HG02884 (cell line): ENCODE data around the gene RAPGEF3.

Source experiments
- ATAC-seq: cut with Tn5 transposase; IDR thresholded peaks from one replicate; pipeline ENCODE4 v1.9.1; 2021; ENCODE audit warnings: mild to moderate bottlenecking, moderate library complexity; ENCODE audit not compliant: unreplicated experiment

The RAPGEF3 gene

DNA sequence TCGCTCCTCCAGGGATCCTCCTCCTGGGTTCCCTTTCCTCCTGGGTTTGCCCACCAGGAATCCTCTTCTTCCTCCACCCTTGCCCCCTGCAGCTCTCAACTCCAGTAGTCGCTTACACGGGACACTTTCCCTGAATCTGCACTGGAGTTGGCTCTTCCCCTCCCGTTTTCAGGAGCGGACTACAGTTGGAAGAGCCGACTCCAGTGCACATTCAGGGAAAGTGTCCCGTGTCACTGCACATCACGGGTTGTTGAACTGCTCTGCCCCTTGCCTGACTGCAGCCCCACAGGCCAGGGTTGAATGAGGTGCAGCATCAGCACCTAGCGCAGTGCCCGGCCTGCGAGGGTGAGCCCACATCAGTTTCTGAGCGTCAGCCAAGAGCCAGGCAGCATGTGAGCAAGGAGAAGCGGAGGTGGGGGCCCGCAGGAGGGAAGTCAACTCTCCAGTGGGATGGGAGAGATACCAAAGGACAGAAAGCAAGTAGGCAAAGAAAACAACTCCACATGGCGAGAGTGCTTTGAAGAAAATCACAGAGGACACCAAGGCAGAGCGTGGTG is 13.1 kb downstream of the RAPGEF3 start:
- no peak for ATAC-seq

DNA sequence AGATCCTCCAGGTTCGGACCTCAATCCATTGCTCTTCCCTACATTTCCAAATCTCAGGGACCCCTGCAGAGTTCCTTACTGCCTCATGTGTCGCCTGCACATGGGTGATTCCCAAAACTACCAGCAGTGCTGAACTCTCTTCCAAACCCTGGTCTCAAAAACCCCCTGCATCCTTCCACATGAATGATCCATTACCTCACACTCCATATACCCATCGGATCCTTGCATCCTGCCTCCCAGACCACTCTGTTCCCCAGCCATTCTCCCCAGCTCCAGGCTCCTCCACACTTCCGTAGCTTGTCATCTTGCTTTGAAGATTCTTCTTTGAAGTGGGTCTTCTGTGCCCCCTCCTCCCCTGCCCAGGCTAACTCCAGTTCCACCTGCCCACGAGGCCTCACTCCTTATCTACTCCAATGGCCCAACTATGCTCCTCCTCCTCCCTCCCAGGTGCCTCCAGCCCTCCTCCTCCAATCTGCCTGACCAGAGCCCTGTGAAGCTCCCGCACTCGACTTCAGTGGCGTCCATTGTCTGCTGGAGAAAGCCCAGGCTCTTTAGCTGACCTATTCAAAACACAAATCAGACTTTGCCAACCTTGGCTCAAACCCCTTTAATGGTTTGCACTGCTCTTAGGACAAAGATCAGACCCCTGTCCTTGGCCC is 13.8 kb downstream of the RAPGEF3 start:
- ATAC-seq: no peak

DNA sequence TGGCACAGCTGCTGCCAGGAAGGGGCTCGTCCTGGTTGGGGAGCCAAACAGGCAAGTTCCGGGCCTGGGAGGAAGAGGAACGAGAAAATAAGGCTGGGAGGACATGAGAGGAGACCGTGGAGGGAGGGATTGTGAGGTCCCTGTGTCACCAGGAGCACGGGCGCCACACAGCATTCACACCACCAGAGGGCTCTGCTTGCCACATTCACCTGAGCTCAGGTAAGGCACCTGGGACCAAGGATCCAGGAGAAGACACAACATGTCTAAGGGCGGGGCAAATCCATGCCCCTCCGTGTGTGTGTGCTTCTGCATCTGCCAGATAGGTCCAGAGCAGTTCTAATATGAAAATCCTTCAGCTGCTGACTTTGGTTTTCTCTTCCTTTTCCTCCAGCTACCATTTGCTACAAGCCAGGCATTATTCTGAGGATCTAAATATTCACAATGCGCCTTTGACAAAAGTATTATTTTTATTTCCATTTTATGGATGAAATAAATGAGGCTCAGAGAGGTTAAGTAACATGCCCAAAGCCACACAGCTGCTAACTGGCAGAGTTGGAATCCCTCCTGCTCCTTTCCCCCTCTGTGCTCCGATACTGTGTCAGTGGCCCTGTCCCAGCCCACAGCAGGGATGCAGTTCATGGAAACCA is 14.6 kb downstream of the RAPGEF3 start:
- ATAC-seq: no peak

DNA sequence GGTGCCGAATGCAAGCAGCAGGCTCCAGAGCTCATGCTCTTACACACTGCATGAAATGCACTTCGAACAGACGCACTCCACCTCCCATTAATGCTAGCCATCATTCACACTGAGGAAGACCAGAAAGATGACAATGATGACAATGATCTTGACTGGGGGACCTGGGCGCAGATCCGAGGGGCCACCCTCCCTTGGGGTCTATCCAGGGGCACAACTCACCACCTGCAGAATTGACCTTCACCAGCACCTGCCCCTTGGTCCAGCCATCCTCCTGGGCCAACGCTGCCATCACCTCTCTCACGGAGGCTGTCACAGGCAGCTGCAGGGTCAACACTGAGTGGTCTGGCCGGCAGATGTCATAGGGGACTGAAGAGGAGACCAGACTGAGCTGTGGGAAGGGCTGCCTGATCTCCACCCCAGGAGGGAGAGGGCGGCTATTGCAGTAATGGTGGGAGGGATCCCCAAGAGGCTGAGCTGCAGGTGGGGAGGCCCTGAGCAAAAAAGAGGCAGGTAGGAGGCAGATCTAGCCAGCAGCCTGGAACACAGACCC is 15.3 kb downstream of the RAPGEF3 start:
- ATAC-seq: no peak

DNA sequence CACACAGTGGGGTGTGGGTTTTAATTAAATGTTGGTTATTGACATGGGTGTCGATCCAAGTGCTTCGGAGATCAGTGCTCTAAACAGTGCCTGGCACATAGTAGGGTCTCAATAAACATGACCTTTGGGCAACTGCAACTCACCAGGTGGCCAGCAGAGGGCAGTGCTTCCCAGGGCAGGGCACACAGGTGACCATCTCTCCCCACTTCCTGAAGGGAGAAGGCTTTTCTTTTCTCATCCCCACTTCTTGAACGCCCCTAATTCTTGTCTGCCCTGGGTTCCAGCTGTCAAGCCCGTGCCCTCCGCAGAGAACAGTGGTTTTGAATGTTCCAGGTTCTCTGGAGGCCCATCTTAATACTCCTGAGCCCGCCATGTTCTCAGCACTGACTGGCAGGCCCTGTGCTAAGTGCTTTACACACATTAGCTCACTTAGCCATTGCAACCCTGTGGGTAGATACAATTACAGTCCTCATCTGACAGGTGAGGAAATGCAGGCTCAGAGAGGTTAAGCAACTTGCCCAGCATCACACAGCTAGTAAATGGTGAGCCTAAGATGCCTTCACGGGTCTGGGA is 16.3 kb downstream of the RAPGEF3 start:
- no peak for ATAC-seq

DNA sequence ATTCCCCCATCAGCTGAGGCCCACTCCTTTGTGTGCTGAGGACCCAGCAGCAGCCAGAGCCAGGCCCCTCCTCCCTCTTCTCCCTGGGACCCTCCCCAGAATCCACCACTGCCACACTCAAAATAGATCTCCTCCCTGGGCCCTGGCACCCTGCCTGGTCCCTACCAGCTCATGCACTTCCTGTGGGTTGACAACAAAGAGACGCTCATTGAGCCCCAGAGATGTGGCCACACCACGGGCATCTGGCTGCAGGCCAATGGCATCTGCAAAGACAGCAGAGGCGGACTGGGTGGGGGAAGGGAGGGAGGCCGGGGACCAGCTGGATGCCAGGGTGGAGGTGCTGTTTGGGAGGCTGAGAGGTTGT is 17.4 kb downstream of the RAPGEF3 start:
- ATAC-seq: no peak

DNA sequence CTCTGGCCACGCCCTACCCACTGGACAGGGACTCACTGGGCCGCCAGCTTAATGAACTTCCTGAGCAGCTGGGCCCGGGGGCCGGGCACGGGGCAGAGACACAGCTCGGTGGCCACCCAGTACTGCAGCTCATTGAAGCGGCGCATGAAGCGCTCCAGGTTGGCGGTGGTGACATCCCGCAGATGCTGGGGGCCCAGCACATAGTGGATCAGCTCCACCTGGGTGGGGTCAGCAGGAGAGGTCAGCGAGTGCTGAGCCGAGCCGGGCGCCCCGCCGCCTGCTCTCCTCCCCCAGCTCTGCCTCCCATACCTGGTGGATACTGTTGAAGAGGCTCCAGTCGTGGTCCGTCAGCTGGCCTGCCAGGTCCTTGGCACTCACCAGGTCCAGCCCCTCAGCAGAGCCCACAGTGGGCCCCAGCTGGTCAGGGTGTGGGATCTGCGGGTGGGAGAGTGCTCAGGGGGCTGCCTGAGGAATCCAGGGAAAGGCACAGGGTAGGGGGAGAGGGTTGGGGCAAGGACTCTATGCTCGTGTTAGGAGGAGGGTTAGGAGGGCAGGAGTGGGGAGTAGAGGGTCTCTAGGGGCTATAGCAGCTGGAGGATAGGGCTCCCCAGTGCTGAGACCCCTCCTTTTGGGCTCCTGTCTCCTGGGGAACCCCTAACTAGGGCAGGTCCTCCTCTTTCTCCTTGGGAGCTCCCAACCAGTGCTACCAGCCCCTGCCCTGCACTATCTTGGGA is 17.9 kb downstream of the RAPGEF3 start:
- ATAC-seq: peak; percentile 35

DNA sequence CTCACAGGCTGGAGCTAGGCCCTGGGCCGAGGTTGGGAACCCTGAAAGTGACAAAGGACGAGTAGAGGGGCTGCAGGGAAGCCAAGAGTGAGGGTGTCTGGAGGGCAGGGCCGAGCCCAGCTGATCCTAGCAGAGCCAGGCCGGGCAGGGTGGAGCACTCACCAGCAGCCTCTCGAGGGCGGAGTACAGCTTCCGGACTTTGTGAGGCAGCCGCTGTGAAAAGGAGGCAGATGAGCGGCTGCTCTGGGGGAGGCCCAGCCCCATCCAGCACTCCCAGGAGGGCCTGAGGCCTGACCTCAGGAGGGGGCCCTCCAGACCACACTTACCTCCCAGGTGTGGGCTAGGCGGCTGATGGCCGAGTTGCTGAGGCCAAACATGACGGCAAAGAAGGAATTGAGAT is 18.7 kb downstream of the RAPGEF3 start:
- peak; percentile 55 for ATAC-seq

DNA sequence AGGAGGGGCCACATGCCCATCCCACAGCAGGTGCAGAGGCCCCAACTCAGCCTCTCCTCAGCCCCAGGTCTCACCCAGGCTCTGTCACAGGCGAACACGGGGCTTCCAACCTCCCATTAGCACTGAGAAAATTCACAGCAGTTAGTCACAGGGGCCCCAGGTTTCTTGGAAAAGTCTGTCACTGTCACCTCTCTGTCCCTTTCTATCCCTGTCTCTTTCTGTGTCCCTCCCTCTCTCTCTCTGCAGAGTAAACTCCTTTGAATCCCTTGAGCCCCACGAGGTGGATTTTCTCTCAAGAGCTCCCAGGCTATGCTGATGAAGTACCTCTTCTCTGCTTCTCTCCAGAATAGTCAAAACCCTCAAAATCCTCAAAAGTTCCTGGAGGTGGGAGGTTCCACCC is 19.4 kb downstream of the RAPGEF3 start:
- ATAC-seq: no peak

DNA sequence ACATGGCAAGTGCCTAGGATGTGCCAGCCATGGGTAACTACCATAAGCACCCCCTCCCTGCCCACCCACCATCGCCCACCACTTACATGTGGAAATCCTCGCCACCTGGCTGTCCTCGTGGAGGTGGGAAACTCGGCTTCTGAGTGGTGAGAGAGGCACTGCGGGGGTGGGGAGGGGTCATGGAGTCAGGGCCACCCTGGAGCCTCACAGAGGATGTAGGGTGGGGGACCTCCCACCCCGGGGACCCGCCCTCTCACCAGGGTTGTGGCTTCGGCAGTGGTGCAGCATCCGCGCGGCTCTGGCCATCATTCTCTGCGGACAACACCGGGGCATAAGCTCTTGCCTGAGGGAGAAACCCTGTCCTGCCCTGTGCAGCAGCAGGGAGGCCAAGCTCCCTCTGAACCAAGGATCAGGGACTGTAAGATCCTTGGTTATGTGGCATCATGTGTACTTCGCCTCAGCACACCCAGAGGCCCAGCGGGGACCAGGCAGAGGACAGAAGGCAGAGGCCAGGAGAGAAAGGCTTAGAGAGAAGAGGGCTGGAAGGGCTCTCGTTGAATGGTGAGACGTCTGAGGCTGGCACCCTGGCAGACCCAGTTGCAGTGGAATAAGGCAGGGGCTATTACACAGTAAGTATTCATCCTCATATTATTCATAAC is 20.6 kb downstream of the RAPGEF3 start:
- no peak for ATAC-seq

DNA sequence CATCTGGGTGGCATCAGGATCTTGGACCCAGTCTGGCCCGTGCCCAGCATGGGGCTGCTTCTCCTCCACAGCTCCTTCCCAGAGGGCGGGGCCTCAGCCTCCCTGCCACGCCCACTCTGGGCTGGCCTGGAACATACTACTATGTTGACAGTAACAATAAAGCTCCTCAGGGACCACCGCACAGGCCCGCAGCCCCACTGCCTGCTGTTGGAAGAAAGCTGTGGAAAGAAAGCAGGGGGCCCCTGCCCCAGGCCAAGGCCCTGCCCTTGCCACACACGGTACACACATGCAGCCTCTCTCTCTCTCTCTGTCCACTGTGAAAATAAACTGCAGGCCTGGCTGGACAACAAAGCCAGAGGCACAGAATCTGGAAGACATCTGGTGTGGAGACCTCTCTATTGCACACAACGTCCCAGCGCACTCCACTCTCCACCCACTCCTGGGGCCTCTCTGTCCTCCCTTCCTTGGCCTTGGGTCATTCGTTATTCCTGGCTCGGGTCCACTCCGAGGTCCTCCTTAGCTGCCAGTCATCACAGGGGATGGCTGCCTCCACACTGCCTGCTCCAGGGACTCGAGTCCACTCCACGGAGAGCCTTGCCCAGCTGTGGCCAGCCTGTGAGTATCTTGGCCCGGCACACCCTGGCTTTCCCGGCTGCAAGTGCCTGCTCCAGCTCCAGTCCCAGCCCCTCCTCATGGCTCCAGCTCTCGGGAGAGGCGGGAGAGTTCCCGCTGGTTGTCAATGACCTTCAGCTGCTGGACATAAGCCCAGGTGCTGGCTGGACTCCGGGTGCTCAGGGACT is 21.6 kb downstream of the RAPGEF3 start:
- ATAC-seq: no peak

DNA sequence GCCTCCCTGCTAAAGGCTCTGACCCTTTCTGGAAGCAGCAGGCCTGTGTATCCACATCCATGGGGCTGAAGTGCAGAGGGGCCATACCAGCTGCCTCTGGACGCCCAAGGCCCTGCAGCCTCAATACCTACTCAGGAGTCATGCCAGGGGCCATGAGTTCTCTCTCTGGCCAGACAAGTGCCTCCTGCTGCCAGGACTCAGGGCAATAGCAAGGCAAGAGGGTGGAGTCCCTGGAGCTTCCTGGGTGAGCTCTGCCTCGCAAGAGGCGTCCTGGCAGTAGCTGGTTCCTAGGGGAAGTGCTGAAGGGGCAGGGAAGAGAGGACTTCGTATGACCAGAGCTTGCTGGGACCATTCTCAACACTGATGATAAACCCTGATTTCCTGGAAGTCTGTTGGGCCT is 22.5 kb downstream of the RAPGEF3 start:
- ATAC-seq: no peak

DNA sequence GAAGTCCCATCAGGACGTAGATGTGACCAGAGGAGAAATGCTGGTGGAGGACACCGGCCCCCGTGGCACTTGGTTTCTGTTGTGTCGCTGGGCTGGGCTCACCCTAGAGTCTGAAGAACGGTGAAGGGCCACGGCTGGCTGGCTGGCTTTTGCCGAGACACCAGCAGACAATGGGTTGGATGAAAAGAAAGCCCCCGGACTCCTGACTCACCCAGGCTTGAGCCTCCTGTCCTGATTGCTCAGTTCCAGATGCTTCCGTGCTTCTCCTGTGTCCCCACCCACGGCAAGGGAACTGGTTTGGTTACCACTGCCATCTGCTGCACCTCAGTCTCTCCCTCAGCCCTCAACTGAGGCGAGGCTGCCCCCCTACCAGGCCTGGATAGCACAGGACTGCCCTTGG is 23.0 kb downstream of the RAPGEF3 start:
- ATAC-seq: no peak

DNA sequence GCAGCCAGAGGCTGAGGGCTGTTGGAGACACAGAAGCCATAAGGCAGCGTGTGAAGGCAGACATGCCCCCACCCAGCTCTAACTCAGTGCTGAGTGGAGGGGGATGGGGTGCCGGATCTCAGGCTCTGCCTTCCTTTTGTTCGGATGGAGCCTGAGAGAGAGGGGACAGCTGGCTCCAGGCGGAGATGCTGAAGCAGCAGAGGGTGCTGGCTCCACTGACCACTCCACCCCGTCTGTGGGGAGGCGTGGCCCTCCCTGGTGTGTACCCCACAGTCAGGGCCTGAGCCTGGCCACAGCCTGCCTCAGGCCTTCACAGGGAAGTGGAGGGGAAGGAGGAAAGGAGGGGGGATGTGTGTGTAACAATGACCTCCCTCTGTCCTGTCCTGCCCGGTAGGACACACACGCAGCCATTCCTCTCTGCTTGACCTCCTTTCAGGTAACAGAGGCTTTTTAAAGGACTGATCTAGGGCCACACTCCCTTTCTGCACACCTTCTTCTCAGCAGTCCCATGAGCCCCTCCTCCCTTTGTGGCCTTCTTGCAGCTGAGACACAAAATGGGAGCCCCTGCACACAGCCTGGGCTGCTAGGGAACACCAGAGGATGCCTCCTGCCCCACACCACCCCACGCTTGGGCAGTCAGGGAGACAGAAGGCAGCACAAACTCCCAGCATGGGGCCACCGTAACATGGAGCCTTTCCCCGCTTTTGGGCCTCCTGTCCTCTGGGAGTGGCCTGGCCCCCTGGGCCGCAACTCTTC is 23.8 kb downstream of the RAPGEF3 start:
- ATAC-seq: no peak

DNA sequence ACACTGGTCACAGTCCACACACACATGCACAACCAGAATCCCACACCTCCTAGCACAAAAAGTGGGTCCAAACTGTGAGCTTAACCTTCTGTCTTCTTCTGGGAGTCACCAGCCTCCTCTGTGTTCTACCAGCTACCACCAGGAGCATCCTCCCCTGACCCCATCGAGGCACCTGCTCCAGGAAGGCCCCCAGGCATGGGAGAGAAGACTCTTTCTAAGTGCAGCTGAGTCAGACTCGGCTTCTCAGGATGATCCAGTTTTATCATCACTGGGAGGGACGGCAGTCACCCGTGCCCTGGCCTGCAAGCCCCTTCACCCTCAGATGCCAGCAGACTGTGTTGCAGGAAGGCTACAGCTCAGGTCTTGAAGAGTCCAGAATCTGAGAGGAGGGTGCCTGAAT is 25.5 kb downstream of the RAPGEF3 start:
- ATAC-seq: no peak

DNA sequence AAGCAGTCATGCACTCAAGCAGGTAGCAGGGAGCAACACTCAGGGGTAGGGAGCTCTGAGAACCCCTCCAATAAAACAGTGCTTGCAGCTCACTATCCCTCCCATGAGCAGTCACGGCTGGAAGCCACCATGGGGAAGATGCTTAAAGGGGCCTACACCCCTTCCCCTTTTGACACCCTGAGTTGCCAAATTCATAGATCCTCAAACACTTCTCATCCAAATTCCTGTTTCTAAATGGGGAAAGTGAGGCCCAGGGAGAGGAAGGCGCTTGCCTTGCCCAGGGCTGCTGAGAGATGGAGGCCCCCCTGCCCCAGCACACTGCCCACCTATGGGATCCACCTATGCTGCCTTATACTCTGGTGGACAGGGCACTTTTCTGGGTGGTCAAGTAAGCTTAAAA is 26.2 kb downstream of the RAPGEF3 start:
- no peak for ATAC-seq

DNA sequence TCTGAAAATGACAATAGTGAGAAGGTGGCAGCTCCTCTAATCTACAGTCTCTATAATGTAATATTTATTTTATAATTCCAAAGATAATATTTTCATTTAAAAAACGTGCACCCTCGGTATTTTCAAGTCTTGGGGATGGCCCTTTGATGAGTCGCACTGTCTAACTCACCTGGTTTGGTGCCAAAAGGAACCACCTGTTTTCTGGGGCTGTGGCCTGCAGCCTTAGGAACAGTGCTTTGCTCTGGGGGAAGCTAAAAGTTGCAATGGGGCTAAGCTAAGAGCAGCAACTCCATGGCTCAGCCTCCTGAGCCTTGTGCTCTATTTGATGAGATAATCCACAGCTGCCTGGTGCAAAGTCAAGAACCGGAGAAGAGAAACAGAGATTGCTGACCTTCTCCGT is 27.0 kb downstream of the RAPGEF3 start:
- no peak for ATAC-seq

DNA sequence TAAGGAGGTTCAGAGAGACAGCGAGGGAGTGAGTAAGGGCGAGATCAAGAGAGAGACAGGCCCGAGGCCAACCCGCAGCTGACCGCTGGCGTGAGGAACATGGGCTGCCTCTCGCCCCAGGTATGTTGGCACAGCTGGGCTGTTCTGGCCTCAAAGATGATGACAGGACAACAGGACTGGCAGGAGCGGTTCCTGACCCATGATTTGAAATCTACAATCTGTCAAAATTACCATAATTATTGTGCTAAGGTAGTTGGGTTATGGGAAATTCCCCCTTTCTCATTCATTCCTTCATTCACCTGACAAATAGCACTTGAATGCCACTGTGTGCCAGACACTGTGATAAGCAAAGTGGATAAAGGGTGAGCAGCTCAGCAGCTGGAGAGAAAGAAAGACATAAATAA is 28.3 kb downstream of the RAPGEF3 start:
- ATAC-seq: no peak

DNA sequence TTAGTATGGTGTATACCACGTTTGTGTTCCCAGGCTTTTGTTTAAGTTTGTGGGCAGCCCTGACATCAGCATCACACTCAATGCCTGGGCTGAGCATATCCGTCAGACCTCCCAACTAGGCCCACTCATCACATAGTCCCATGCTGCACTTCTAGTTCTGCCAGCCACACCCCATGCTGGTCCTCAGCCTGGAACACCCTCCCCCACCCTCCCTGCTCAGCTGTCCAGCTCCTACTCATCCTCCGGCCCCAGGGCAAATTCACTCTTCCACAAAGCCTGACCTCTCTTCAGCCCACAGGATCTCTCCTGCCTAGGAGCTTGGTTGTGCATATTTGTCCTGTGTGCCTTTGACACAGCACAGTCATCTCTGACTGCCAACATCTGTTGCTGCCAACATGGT is 29.4 kb downstream of the RAPGEF3 start:
- ATAC-seq: no peak
